GM18517 (cell line): ENCODE data around the gene PLA2G12A.

Source experiments
- ATAC-seq: cut with Tn5 transposase; IDR thresholded peaks from one replicate; pipeline ENCODE4 v1.9.1; 2021; ENCODE audit warnings: mild to moderate bottlenecking, moderate library complexity; ENCODE audit not compliant: unreplicated experiment

The PLA2G12A gene

GRCh38 chr4:109729117-109729717 is 653 bp downstream of the PLA2G12A start:
- ATAC-seq, result no peak

GRCh38 chr4:109728385-109728784 is 1.5 kb downstream of the PLA2G12A start:
- no peak for ATAC-seq

GRCh38 chr4:109723110-109723509 is 6.8 kb downstream of the PLA2G12A start:
- no peak for ATAC-seq

- no peak for ATAC-seq
These were observed 7.5 kb downstream of the PLA2G12A start for GRCh38 chr4:109722357-109722756.

- ATAC-seq, result no peak
These were observed 8.8 kb downstream of the PLA2G12A start for GRCh38 chr4:109721033-109721432.

- no peak for ATAC-seq
These were observed 10.3 kb downstream of the PLA2G12A start for GRCh38 chr4:109719604-109720003.

- ATAC-seq, result no peak
These were observed 11.1 kb downstream of the PLA2G12A start for GRCh38 chr4:109718759-109719158.

GRCh38 chr4:109713500-109713899 is 16.4 kb downstream of the PLA2G12A start:
- ATAC-seq, result no peak

- peak; percentile 82 for ATAC-seq
These were observed 20.9 kb downstream of the PLA2G12A start for GRCh38 chr4:109708990-109709389.

GRCh38 chr4:109708435-109708834 is 21.4 kb downstream of the PLA2G12A start:
- no peak for ATAC-seq

- no peak for ATAC-seq
These were observed 26.1 kb downstream of the PLA2G12A start for GRCh38 chr4:109703664-109704361.

- ATAC-seq, result peak; percentile 68
These were observed 26.8 kb downstream of the PLA2G12A start, which contains the start of gene CASP6 for GRCh38 chr4:109702950-109703663. Gene CASP6, minus strand, starts transcription at chr4:109703445. Its CDS starts 50 bp downstream, at chr4:109703395.

- ATAC-seq, result peak; percentile 12
These were observed 28.1 kb downstream of the PLA2G12A start for GRCh38 chr4:109701566-109702410.

GRCh38 chr4:109699553-109700225 is 30.2 kb downstream of the PLA2G12A start:
- no peak for ATAC-seq

GRCh38 chr4:109698656-109699055 is 31.2 kb downstream of the PLA2G12A start:
- no peak for ATAC-seq

- ATAC-seq, result no peak
These were observed 38.4 kb downstream of the PLA2G12A start for GRCh38 chr4:109691411-109691920.

- peak; percentile 91 for ATAC-seq
These were observed 39.0 kb downstream of the PLA2G12A start for GRCh38 chr4:109690690-109691410.

- ATAC-seq, result no peak
These were observed 45.1 kb downstream of the PLA2G12A start for GRCh38 chr4:109684727-109685126.

GRCh38 chr4:109683621-109684253 is 46.1 kb downstream of the PLA2G12A start:
- no peak for ATAC-seq
